Loucy (cell line): Measurements from ENCODE around the gene PCDHGA1.
"Not testable (repeated sequence)": the region's sequence is repeated elsewhere in the genome, so short reads cannot be mapped to it uniquely, and the experiment has no call there.

ENCODE experiments used
- H2AFZ ChIP-seq: fragments of 200-600 bp; sonication (generic); 2 replicates; pipeline ENCODE4 v1.6.0; 2016; ENCODE audit warnings: antibody characterized with exemption, mild to moderate bottlenecking, low read length, moderate library complexity
- H3F3A ChIP-seq: fragments of 200-600 bp; 2 replicates; pipeline ENCODE4 v1.6.0; 2016; ENCODE audit warnings: antibody characterized with exemption, low read depth, mild to moderate bottlenecking
- H3K27me3 ChIP-seq: fragments of 200-600 bp; sonication (generic); 2 replicates; pipeline ENCODE4 v1.6.1; 2014; ENCODE audit warnings: low read length, mild to moderate bottlenecking; ENCODE audit not compliant: insufficient read depth, poor library complexity, severe bottlenecking
- H3K36me3 ChIP-seq: fragments of 200-600 bp; sonication (generic); 2 replicates; pipeline ENCODE4 v1.6.1; 2016; ENCODE audit warnings: low read length; ENCODE audit not compliant: insufficient read depth
- H3K4me1 ChIP-seq: fragments of 200-600 bp; sonication (generic); 2 replicates; pipeline ENCODE4 v1.5.1; 2014; ENCODE audit warnings: low read length, mild to moderate bottlenecking; ENCODE audit not compliant: insufficient read depth, poor library complexity, severe bottlenecking
- H3K4me2 ChIP-seq: fragments of 200-600 bp; sonication (generic); 2 replicates; pipeline ENCODE4 v1.6.0; 2014; ENCODE audit warnings: antibody characterized with exemption, low read length, low read depth, mild to moderate bottlenecking; ENCODE audit not compliant: poor library complexity, severe bottlenecking
- H3K4me3 ChIP-seq: fragments of 200-600 bp; sonication (generic); 2 replicates; pipeline ENCODE4 v1.5.1; 2014; ENCODE audit warnings: low read length, mild to moderate bottlenecking, mixed read lengths; ENCODE audit not compliant: poor library complexity, severe bottlenecking
- H3K79me2 ChIP-seq: fragments of 200-600 bp; sonication (generic); 2 replicates; pipeline ENCODE4 v1.6.1; 2014; ENCODE audit warnings: low read length; ENCODE audit not compliant: insufficient read depth
- H3K9ac ChIP-seq: fragments of 200-600 bp; sonication (generic); 2 replicates; pipeline ENCODE4 v1.6.0; 2014; ENCODE audit warnings: mild to moderate bottlenecking, low read depth, low read length, moderate library complexity; ENCODE audit not compliant: poor library complexity, severe bottlenecking
- H3K9me2 ChIP-seq: fragments of 200-600 bp; sonication (generic); replicated peaks from 2 replicates; pipeline ENCODE4 v1.6.1; 2016; ENCODE audit warnings: low read depth, low read length, mixed read lengths
- H3K9me3 ChIP-seq: fragments of 200-600 bp; sonication (generic); 2 replicates; pipeline ENCODE4 v1.6.1; 2014; ENCODE audit warnings: mild to moderate bottlenecking, antibody characterized with exemption, low read length, low read depth; ENCODE audit not compliant: insufficient read depth
- H4K20me1 ChIP-seq: fragments of 200-600 bp; sonication (generic); 2 replicates; pipeline ENCODE4 v1.6.0; 2014; ENCODE audit warnings: antibody characterized with exemption, low read length, mild to moderate bottlenecking; ENCODE audit not compliant: insufficient read depth, poor library complexity, severe bottlenecking
- CTCF ChIP-seq: fragments of 200-600 bp; sonication (generic); conservative IDR thresholded peaks from 2 replicates; pipeline ENCODE4 v1.5.1; 2014; ENCODE audit warnings: mild to moderate bottlenecking, antibody characterized with exemption, low read length
- EZH2phosphoT487 ChIP-seq: fragments of 200-600 bp; IDR thresholded peaks from 2 replicates; pipeline ENCODE4 v1.6.1; 2018; ENCODE audit warnings: antibody characterized with exemption, mild to moderate bottlenecking, moderate library complexity, borderline replicate concordance

The PCDHGA1 gene

GRCh38 chr5:141383345-141383744, 53.0 kb downstream of the PCDHGA1 start:
- TF ChIP-seq CTCF (no peak), EZH2phosphoT487 (no peak)
- Histone ChIP-seq H3K4me3 (no peak overlapping the region), H2AFZ (no peak overlapping the region), H3K79me2 (no peaks in the 10 kb centered on the region), H3K4me1 (no peaks in the 10 kb centered on the region), H3K9ac (no peak overlapping the region), H3K36me3 (no peaks in the 10 kb centered on the region), H4K20me1 (no peaks in the 10 kb centered on the region), H3K9me2 (no peaks in the 10 kb centered on the region), H3F3A (no peaks in the 10 kb centered on the region), H3K27me3 (no peaks in the 10 kb centered on the region), H3K4me2 (no peak overlapping the region), H3K9me3 (no peaks in the 10 kb centered on the region)

- H3K4me2 ChIP-seq, result no peak overlapping the region
- no peaks in the 10 kb centered on the region for H3K27me3 ChIP-seq
- H3K79me2 ChIP-seq, result no peaks in the 10 kb centered on the region
- no peak overlapping the region for H3K4me3 ChIP-seq
- H3K9me2 ChIP-seq, result no peaks in the 10 kb centered on the region
- H3K9ac ChIP-seq, result no peak overlapping the region
- H3F3A ChIP-seq, result no peaks in the 10 kb centered on the region
- no peaks in the 10 kb centered on the region for H3K4me1 ChIP-seq
- H2AFZ ChIP-seq, result no peak overlapping the region
- no peaks in the 10 kb centered on the region for H3K9me3 ChIP-seq
- TF ChIP-seq CTCF (no peak), EZH2phosphoT487 (no peak)
- no peaks in the 10 kb centered on the region for H4K20me1 ChIP-seq
- no peaks in the 10 kb centered on the region for H3K36me3 ChIP-seq
These were observed 54.4 kb downstream of the PCDHGA1 start for GRCh38 chr5:141384471-141385267.

- not testable (repeated sequence) for H3K36me3 ChIP-seq, H3K9ac ChIP-seq, H3K27me3 ChIP-seq, H3K4me3 ChIP-seq, H3K9me3 ChIP-seq, H3K4me1 ChIP-seq, H3K79me2 ChIP-seq, H3K4me2 ChIP-seq, H2AFZ ChIP-seq, H4K20me1 ChIP-seq, H3F3A ChIP-seq, H3K9me2 ChIP-seq
These were observed 57.4 kb downstream of the PCDHGA1 start, which contains the start of gene PCDHGB4 for GRCh38 chr5:141387557-141388311. PCDHGB4 (plus strand) TSS chr5:141387698; CDS start chr5:141387885, 187 bp downstream.
